HL-60/S4 (cell line): Measurements from ENCODE around the gene IFT43.

Experiments
- in situ Hi-C: fragments of 300-500 bp; cut with MboI; formaldehyde crosslinking; loops from 2 replicates; pipeline ENCODE4 v1.14.3; 2022; ENCODE audit warnings: low sequenced_read_pairs

IFT43 gene

DNA sequence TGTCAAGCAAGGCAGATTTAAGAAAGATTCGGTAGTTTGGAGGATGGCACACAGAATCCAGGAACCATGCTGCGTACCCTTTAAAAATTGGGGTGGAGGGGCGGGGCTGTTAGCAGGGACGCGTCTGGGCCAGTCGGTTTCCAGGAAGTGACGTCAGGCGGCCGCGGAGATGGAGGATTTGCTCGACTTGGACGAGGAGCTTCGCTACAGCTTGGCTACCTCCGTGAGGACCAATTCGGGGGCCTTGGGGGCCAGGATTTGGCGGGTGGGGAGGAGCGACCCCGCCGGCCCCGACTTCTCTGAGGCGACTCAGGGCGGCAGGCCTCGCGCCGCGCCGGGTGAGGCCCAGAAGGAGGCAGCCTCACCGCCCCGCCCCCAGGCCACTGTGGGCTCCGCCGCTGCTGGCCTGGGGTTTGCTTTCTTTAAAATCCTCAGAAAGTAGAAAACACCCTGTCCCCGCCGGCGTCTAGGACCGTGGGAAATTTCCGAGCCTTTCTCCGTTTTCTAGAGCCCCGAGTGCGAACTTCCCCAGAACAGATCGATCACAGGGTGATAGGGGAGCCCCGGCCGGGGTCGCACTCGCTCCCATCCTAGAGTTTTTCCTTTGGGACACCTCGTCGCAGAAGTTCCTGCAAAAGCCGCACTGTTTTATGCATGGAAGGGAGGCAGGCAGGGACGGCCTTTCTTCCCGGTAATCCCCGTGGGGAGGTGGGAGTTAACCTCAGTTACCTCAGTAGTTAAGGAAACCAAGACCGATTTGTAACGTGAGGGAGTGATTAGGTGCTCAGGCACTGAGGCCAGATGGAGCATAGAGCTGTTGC is at the start of gene IFT43:
Gene IFT43 (plus strand): TSS at position 146 of the 821 bp plus-strand sequence. CDS start 24 bp downstream, at position 170.
- in situ Hi-C loops = no loop called here

DNA sequence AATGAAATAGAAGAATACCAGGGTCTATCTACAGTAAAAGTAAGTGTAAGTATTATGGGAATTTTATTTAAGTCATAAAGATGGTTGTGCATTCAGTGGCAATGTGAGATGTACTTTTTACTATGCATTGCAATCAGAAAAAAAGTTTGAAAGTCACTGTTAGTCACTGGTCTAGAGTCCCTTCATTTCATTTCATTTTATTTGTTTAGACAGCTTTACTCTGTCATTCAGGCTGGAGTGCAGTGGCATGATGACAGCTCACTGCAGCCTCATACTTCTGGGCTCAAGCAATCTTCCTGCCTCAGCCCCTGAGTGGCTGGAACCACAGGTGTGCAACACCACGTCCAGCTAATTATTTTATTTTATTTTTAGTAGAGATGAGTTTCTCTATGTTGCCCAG is 46.4 kb upstream of the IFT43 start:
- in situ Hi-C loops = no loop called here

GRCh38 chr14:75941030-75941429 is 44.5 kb upstream of the IFT43 start:
- in situ Hi-C loops = no loop called here

GRCh38 chr14:75944607-75945241 is 40.8 kb upstream of the IFT43 start:
- in situ Hi-C loops = no loop called here

DNA sequence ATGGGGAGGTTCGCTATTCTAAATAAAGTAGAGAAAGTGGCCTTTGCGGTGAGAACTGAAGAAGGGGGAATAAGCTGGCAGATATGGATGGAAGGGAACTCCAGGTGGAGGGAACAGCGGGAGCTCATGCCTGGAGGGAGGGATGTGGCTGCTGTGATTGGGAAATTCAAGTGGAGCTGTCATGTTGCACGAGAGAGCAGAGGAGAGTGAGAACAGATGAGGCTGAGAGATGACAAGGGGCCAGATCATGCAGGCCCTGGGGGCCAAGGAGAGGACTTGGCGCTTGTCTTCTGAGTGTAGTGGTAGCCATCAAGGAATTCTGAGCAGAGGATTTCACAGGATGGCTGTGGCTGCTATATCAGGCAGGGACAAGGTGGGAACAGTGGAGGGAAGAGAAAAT is 38.8 kb upstream of the IFT43 start:
- in situ Hi-C loops = no loop called here

DNA sequence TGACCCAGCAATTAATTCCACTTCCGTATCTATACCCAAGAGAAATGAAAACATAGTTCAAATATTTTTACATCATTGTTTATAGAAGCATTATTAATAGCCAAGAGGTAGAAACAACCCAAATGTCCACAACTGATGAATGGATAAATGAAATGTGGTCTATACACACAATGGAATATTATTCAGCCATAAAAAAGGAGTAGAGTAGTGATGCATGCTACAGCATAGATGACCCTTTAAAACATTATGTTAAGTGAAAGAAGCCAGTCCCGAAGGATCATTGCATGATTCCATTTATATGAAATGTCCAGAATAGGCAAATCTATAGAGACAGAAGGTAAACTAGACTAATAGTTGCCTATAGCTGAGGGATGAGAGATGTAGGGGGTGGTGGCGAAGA is 33.1 kb upstream of the IFT43 start:
- in situ Hi-C loops = loop anchor here (25.0 kb wide), 1 partner anchor 240 kb away; no protein-coding TSS in a partner anchor

- in situ Hi-C loops = loop anchor here (25.0 kb wide), 1 partner anchor 247 kb away; no protein-coding TSS in a partner anchor
Observed at GRCh38 chr14:75959031-75959430, 26.5 kb upstream of the IFT43 start.

GRCh38 chr14:75960231-75960630 is 25.3 kb upstream of the IFT43 start:
- in situ Hi-C loops = loop anchor here (25.0 kb wide), 1 partner anchor 248 kb away; no protein-coding TSS in a partner anchor

DNA sequence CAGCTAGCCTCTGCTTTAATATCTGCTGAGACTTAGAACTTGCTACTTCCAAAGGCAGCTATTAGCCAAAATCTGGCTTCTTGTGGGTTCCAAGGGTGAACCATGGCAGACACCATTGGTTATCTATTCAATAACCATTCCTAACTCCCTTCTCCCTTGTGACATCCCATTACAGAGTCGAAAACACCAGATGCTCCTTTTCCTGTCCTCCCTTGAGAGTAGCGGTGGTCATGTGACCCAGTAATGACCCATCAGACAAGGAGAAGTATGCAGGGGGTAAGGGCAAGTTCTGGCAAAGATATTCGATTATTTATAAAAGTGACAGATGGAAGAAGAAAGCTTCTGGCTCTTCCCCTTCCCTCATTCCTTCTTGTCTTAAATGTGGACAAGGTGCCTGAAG is 23.9 kb upstream of the IFT43 start:
- in situ Hi-C loops = loop anchor here (25.0 kb wide), 1 partner anchor 249 kb away; no protein-coding TSS in a partner anchor

DNA sequence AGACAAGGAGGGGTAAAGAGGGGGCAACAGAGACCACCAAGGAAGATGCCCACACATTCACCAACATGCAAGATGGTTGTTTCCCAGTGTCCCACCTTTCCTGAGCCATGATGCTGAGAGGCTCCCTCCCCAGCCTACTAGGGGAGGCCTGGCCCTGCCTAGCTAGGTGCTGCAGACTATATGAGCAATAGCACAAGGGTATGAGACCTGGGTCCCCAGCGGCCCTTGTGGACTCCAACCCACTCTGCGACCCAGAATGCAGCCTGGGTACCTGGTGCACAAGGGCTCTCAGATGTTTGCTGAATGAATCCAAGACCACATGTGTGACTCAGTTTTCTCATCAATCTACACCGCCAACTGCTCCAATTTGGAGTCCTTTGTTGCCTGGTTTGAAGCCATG is 17.7 kb upstream of the IFT43 start:
- in situ Hi-C loops = loop anchor here (25.0 kb wide), 1 partner anchor 256 kb away; no protein-coding TSS in a partner anchor

DNA sequence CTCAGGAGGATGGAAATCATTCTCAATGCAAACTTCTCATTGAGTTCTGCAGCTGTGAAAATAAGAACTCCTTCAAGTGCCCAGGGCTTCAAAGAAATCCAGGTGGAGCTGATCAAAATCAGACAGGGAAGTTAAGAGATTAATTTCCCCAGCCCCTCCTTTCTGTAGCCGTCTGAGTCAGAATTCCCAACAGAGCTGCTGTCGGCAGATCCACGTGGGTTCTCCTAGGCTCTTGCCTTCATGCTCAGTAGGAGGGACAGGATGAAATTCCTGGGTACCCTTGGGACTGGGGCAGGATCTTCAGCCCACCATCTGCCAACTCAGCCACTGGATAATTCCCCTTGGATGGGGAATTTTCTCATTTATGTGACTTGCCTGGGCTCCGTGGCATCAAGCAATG is 17.1 kb upstream of the IFT43 start:
- in situ Hi-C loops = loop anchor here (25.0 kb wide), 1 partner anchor 256 kb away; no protein-coding TSS in a partner anchor

DNA sequence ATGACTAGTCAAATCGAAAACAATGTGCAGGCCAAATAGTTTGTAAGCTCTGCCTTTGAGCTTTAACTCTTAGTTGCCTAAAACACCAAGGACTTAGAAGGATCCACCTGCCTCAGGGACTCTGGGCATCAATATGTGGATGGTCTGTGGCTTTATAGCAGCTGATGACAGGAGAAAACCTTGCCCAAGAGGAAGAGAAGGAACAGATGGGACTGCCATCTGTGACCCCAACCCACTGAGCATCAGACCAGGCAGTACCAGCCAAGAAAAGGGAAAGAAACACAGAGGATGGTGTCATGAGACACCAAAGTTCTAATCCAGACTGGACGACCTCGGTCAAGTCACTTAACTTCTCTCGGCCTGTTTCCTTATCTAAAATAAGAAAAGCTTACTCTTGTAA is 16.4 kb upstream of the IFT43 start:
- in situ Hi-C loops = loop anchor here (25.0 kb wide), 1 partner anchor 257 kb away; no protein-coding TSS in a partner anchor

DNA sequence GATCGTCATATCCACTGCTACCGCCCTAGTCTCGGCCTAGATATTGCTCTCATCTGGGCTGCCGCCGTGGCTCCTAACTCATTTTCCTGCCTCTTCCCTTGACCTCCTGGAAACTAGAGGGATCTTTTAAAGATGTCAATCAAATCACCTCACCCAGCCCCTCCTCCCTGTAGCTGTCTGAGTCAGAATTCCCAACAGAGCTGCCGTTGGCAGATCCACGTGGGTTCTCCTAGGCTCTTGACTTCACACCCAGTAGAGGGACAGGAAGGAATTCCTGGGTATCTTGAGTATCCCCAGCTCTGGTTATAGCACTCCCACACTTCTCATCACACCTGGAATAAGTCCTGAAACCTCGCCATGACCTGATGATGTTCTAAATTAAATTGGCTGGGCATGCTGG is 15.7 kb upstream of the IFT43 start:
- in situ Hi-C loops = loop anchor here (25.0 kb wide), 1 partner anchor 258 kb away; no protein-coding TSS in a partner anchor

- in situ Hi-C loops = loop anchor here (25.0 kb wide), 1 partner anchor 259 kb away; no protein-coding TSS in a partner anchor
Observed at GRCh38 chr14:75970989-75971388, 14.6 kb upstream of the IFT43 start.

DNA sequence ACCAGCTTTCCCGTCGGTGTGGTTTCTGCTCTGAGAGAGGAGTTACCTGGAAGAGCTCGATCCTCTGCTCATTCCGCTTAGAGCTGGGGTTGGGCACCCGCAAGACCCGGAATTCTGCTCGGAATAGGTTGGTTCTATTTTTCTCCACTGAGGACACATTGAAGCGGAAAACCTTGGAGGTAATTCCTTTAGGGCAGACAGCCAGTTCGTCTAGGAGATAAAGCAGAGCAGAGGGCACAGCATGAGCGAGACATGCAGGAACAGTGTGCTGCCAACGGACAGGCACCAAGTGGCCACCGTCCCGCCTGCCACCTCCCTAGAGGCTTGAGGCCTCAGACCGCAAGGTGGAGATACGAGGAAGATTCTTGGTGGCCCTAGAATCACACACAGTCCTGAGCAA is 14.1 kb upstream of the IFT43 start:
- in situ Hi-C loops = loop anchor here (25.0 kb wide), 1 partner anchor 259 kb away; no protein-coding TSS in a partner anchor

DNA sequence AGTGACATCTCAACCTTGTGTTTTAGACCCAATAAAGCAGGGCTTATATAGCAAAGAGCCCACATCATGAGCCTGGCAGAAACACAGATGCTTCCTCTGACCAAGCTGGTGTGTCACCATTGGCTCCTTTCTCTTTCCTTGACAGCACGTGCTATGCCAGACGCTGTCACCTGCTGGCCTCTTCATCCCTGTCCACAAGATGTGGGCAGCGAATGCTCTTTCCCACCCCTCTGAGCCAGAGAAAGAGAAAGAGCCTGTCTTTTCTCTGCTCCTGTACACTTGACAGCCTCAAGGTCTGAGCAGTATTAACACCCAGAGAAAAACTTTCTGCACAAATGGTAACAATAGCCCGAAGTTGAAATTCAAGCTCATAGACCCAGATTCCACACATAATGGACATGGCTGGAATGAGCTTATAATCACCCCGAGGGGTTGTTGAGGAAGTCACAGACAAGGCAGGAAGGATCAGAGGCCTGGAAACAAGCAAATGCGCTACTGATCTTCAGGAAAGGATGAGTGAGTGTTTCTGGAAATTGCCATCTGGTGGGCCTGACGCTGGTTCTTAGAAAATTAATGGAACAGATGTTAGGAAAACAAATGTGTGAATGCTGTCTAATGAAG is 12.7 kb upstream of the IFT43 start:
- in situ Hi-C loops = loop anchor here (25.0 kb wide), 1 partner anchor 261 kb away; no protein-coding TSS in a partner anchor

- in situ Hi-C loops = no loop called here
Observed at GRCh38 chr14:75976826-75977581, 8.6 kb upstream of the IFT43 start.

DNA sequence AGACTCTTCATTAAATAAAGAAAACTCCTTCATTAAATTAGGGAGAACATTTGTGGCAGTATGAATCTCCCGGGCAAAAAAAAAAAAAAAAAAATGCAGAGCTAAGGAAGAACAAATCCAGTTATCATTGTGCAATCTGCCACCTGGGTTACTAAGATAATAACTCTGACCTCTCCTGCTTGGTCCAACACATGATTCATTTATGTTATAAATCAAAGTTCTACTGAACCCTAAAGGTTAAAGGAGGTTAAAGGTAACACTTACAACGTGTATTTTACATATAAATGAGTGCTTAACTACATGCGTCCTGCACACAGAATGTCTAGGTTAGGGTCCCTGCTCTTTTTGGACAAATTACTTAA is 8.0 kb upstream of the IFT43 start:
- in situ Hi-C loops = no loop called here

- in situ Hi-C loops = no loop called here
Observed at GRCh38 chr14:75978249-75978731, 7.3 kb upstream of the IFT43 start.

DNA sequence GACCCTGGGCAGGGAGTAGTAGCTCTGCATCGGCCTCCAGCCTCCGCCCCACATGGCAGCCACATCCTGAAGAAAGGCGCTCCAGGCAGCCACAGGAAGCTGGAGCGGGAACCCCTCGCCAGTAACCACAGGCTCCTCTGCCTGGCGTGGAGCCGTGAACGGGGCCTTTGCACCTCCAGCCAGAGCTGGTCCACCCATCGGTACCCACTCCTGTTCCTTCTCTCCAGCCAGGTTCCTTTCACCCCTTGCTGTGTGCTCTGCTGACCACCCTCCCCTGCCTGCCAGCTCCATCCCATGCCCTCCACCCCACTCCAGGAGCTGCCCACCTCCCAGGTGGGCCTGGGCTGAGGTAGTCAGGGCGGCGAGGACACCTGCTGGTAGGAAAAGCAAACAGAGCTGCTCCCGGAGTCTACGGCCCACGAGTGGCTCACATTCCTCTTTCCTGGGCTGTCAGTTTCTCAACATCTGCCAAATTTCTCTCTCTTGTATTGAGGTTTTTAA is 6.4 kb upstream of the IFT43 start:
- in situ Hi-C loops = no loop called here
